K562 (cell line): ENCODE data around the gene UBA7. TPM values are rescaled to one million over a fixed set of nuclear protein-coding genes. Genes with fewer than 3 reads are reported as not detected.

ENCODE experiments used
- ATAC-seq: fragments of 200-7000 bp; cut with Tn5 transposase; 3 replicates; pipeline ENCODE4 v1.9.1; 2020; ENCODE audit warnings: moderate library complexity
- BruUV-seq: library from RNA; stranded (reverse); fragments of 400-500 nt; replicated peaks from 2 replicates; lab custom pipeline; 2021; lab: Mats Ljungman, UMichigan
- CTCF ChIA-PET: fragments of 300-600 bp; formaldehyde crosslinking; extraction: SDS; loops from one replicate; lab custom pipeline; 2021; ENCODE audit warnings: low intra/inter-chr PET ratio; lab: Yijun Ruan, JAX
- POLR2A ChIA-PET: fragments of 300-600, 350-650 bp; sonication (Branson Sonifier 250); formaldehyde crosslinking; extraction: SDS; loops from one replicate; lab custom pipeline; 2021; ENCODE audit warnings: antibody characterized with exemption, inconsistent platforms; lab: Yijun Ruan, JAX
- DNase-seq, 4 experiments: peaks; one replicate each; pipeline versions ENCODE4 v3.0.0 to v3.0.0-alpha.2; 2011 to 2018; ENCODE audit warnings: low spot score in 3 of 4, mixed read lengths in 3 of 4; ENCODE audit errors: extremely low read depth in 1 of 4
- FAIRE-seq: peaks from 2 replicates; lab custom pipeline; 2011; peaks lifted over from hg19 to GRCh38; lab: Jason Lieb, UNC
- H2AFZ ChIP-seq: 2 replicates; pipeline ENCODE4 v1.6.0; 2011; ENCODE audit warnings: low read depth, low read length, control low read depth, inconsistent platforms
- H3K27ac ChIP-seq: fragments of 200-600 bp; 3 replicates; pipeline ENCODE4 v1.8.0; 2011; ENCODE audit warnings: low read depth, mild to moderate bottlenecking, control low read depth, inconsistent platforms, low read length, moderate library complexity, mixed read lengths; ENCODE audit errors: extremely low read depth
- H3K27me3 ChIP-seq, 2 experiments: fragments of 300-600 bp in 1 of 2; 2 replicates in 1 of 2; 3 replicates in 1 of 2; pipeline versions ENCODE4 v1.6.0 to v1.8.0; 2011; ENCODE audit warnings: inconsistent platforms in 2 of 2, low read length in 2 of 2, mild to moderate bottlenecking in 1 of 2, mixed read lengths in 1 of 2, moderate library complexity in 1 of 2; ENCODE audit not compliant: control insufficient read depth in 2 of 2, insufficient read depth in 2 of 2
- H3K36me3 ChIP-seq: fragments of 300-600 bp; 3 replicates; pipeline ENCODE4 v1.8.0; 2011; ENCODE audit warnings: mild to moderate bottlenecking, low read length, inconsistent platforms; ENCODE audit not compliant: control insufficient read depth, insufficient read depth
- H3K4me1 ChIP-seq, 2 experiments: fragments of 200-600 bp in 1 of 2; replicated peaks in 1 of 2; 2 replicates in 1 of 2; 3 replicates in 1 of 2; pipeline versions ENCODE4 v1.5.1 to v1.8.0; 2011; ENCODE audit warnings: inconsistent platforms in 2 of 2, low read length in 2 of 2, mild to moderate bottlenecking in 1 of 2, mixed read lengths in 1 of 2, moderate library complexity in 1 of 2; ENCODE audit not compliant: control insufficient read depth in 2 of 2, insufficient read depth in 2 of 2
- H3K4me2 ChIP-seq: 2 replicates; pipeline ENCODE4 v1.6.1; 2011; ENCODE audit warnings: low read length, control low read depth, inconsistent platforms, mixed read lengths; ENCODE audit not compliant: insufficient read depth
- H3K4me3 ChIP-seq: fragments of 200-600 bp; sonication (generic), shearing (Covaris generic); 2 replicates; pipeline ENCODE4 v1.5.1; 2016; ENCODE audit warnings: control low read depth, inconsistent platforms
- H3K79me2 ChIP-seq: fragments of 200-600 bp; 3 replicates; pipeline ENCODE4 v1.8.0; 2011; ENCODE audit warnings: low read length, inconsistent platforms; ENCODE audit not compliant: control insufficient read depth, insufficient read depth
- H3K9ac ChIP-seq, 2 experiments: 2 replicates each; pipeline versions ENCODE4 v1.6.0 to v1.6.1; 2011; ENCODE audit warnings: low read depth in 2 of 2, low read length in 2 of 2, control low read depth in 1 of 2, inconsistent platforms in 1 of 2, mild to moderate bottlenecking in 1 of 2, mixed read lengths in 1 of 2; ENCODE audit not compliant: insufficient read depth in 1 of 2
- H3K9me1 ChIP-seq: one replicate; pipeline ENCODE4 v1.6.0; 2011; ENCODE audit warnings: inconsistent platforms, mild to moderate bottlenecking, low read length, moderate library complexity; ENCODE audit not compliant: control insufficient read depth, insufficient read depth
- H3K9me3 ChIP-seq: replicated peaks from 2 replicates; pipeline ENCODE4 v1.5.1; 2011; ENCODE audit warnings: low read depth, low read length, inconsistent platforms; ENCODE audit not compliant: control insufficient read depth, insufficient read depth
- H4K20me1 ChIP-seq: replicated peaks from 2 replicates; pipeline ENCODE4 v1.6.1; 2011; ENCODE audit warnings: low read length, inconsistent platforms, mixed read lengths; ENCODE audit not compliant: control insufficient read depth, insufficient read depth
- ETS2 ChIP-seq: IDR thresholded peaks from 2 replicates; pipeline ENCODE4 v1.6.1; 2016; ENCODE audit warnings: borderline replicate concordance, missing genetic modification characterization, mild to moderate bottlenecking, moderate library complexity, missing compliant biosample characterization; ENCODE audit not compliant: poor library complexity, severe bottlenecking
- FOSL1 ChIP-seq: fragments of 200-800 bp; sonication (Bioruptor generic); conservative IDR thresholded peaks from 2 replicates; pipeline ENCODE4 v1.6.1; 2016; ENCODE audit warnings: missing genetic modification characterization, missing compliant biosample characterization
- FOXJ3 ChIP-seq: sonication (generic); formaldehyde crosslinking; IDR thresholded peaks from 2 replicates; pipeline ENCODE4 v1.4.0; 2020; ENCODE audit warnings: mild to moderate bottlenecking, missing genetic modification reagents
- LARP7 ChIP-seq: fragments of 450-650 bp; IDR thresholded peaks from 2 replicates; pipeline ENCODE4 v1.6.1; 2016
- MCM2 ChIP-seq: fragments of 450-650 bp; IDR thresholded peaks from 2 replicates; pipeline ENCODE4 v1.6.1; 2017; ENCODE audit warnings: low read depth, mild to moderate bottlenecking
- MCM3 ChIP-seq: fragments of 450-650 bp; IDR thresholded peaks from 2 replicates; pipeline ENCODE4 v1.6.1; 2016
- NBN ChIP-seq: fragments of 450-650 bp; IDR thresholded peaks from 2 replicates; pipeline ENCODE4 v1.6.1; 2016; ENCODE audit warnings: low read depth, mild to moderate bottlenecking
- PHF20 ChIP-seq: fragments of 450-650 bp; IDR thresholded peaks from 2 replicates; pipeline ENCODE4 v1.6.1; 2018; ENCODE audit not compliant: partially characterized antibody
- PML ChIP-seq: IDR thresholded peaks from 2 replicates; pipeline ENCODE4 v1.6.1; 2012; ENCODE audit warnings: low read length, inconsistent platforms
- POLR2A ChIP-seq: fragments of 450-650 bp; conservative IDR thresholded peaks from 2 replicates; pipeline ENCODE4 v1.6.1; 2016
- RHOXF2B ChIP-seq: fragments of 250-450 bp; sonication (Bioruptor Pico); conservative IDR thresholded peaks from 2 replicates; pipeline ENCODE4 v1.5.1; 2021
- SMAD3 ChIP-seq: fragments of 450-650 bp; formaldehyde crosslinking; conservative IDR thresholded peaks from 2 replicates; pipeline ENCODE4 v1.4.0; 2020; ENCODE audit warnings: mild to moderate bottlenecking
- STAT5A ChIP-seq: IDR thresholded peaks from 2 replicates; pipeline ENCODE4 v1.6.1; 2012; ENCODE audit warnings: low read length, inconsistent platforms, borderline replicate concordance
- XRCC3 ChIP-seq: fragments of 450-650 bp; IDR thresholded peaks from 2 replicates; pipeline ENCODE4 v1.6.1; 2017; ENCODE audit warnings: mild to moderate bottlenecking, moderate library complexity
- ZNF324 ChIP-seq: fragments of 250-450 bp; sonication (Bioruptor Pico); IDR thresholded peaks from 2 replicates; pipeline ENCODE4 v1.4.0; 2020; ENCODE audit warnings: mild to moderate bottlenecking
- WGBS: fragments of 100-300 bp; shearing (Covaris generic); methylation state at CpG from one replicate; pipeline ENCODE4 v1.1.6; 2016; ENCODE audit warnings: low coverage, mixed read lengths; ENCODE audit not compliant: insufficient coverage; ENCODE audit errors: missing lambda C conversion rate; 5-methylcytosine and 5-hydroxymethylcytosine counted together
- in situ Hi-C: fragments of 300-500 bp; cut with MboI; formaldehyde crosslinking; loops from 4 replicates; pipeline ENCODE4 v1.15.0; 2018; ENCODE audit warnings: inconsistent platforms, mixed read lengths
- intact Hi-C: fragments of 100-400 bp; cut with micrococcal nuclease; formaldehyde crosslinking; loops from 2 replicates; pipeline ENCODE4 v1.14.2; 2022
- polyA plus RNA-seq, 8 experiments: library from polyadenylated mRNA; depleted of rRNA in 4 of 8; stranded (reverse) in 5 of 8; unstranded in 3 of 8; fragments of >200 nt; fragmentation: Nextera tagmentation in 2 of 8; fragmentation: Illumina TruSeq in 1 of 8; extraction: Ambion mirVana in 2 of 8; extraction: Trizol in 1 of 8; gene quantifications; 2 replicates each; pipeline versions ENCODE4 v1.2.1 to v1.2.3, GENCODE V29; 2011 to 2014; ENCODE audit warnings: inconsistent platforms in 1 of 8, missing spikeins in 1 of 8
- total RNA-seq, 7 experiments: library from RNA; depleted of rRNA in 6 of 7; stranded (reverse); fragments of >200 nt in 6 of 7; fragmentation: Illumina TruSeq in 2 of 7; extraction: Trizol in 2 of 7; gene quantifications; 2 replicates each; pipeline versions ENCODE4 v1.2.1 to v1.2.3, GENCODE V29; 2011 to 2021; ENCODE audit warnings: low replicate concordance in 1 of 7

The UBA7 gene
- total and polyA plus RNA-seq, 9 of the 15 experiments (the other 6 are each of a cell fraction or from before 2014, with no cell fraction given) = 0.17 to 3.3 (median 2.0) TPM

- no peak overlapping the region for H3K9ac ChIP-seq
- TF ChIP-seq MCM2 = no peak
- CTCF ChIA-PET = no interaction called here
- H3K36me3 ChIP-seq = peaks cover 59% of the 10 kb centered on the region; the same call in 2 of the 3 replicates
- no peak overlapping the region for H2AFZ ChIP-seq
- no peak overlapping the region for H3K27ac ChIP-seq
- 71% methylated on average over 4 of the region's 4 CpGs for WGBS
- no peak overlapping the region for H3K4me2 ChIP-seq
- BruUV-seq = TSS peak; percentile 1
- no peak overlapping the region for H3K4me3 ChIP-seq
- FAIRE-seq (no peak), DNase-seq (no peak), ATAC-seq (0 out of 3 replicates have a peak, but pooled peaks have one; percentile 21)
- H3K79me2 ChIP-seq = peaks cover 78% of the 10 kb centered on the region
- 0 out of 2 replicates have a peak, but pooled peaks cover 3% of the 10 kb centered on the region for H4K20me1 ChIP-seq
- POLR2A ChIA-PET = interaction anchor here (0.9 kb wide), 1 partner anchor 21 kb away, joined by 3 read pairs; no protein-coding TSS in a partner anchor
- H3K9me3 ChIP-seq = no peaks in the 10 kb centered on the region
- no peaks in the 10 kb centered on the region for H3K27me3 ChIP-seq
- intact Hi-C loops (no loop called here), in situ Hi-C loops (no loop called here)
- H3K4me1 ChIP-seq = peaks cover 0 to 3% of the 10 kb centered on the region in 2 experiments; a peak in 4 of 5 replicates
- H3K9me1 ChIP-seq = no peaks in the 10 kb centered on the region
These were observed 33.4 kb downstream of the UBA7 start for GRCh38 chr3:49780080-49780974.

GRCh38 chr3:49779358-49780079, 34.2 kb downstream of the UBA7 start:
- Histone ChIP-seq H3K4me3 (no peak overlapping the region), H3K27me3 (no peaks in the 10 kb centered on the region), H3K9me3 (no peaks in the 10 kb centered on the region), H3K9ac (no peak overlapping the region), H3K9me1 (no peaks in the 10 kb centered on the region), H3K79me2 (peaks cover 79% of the 10 kb centered on the region), H2AFZ (no peak overlapping the region), H3K36me3 (peaks cover 57% of the 10 kb centered on the region; the same call in 2 of the 3 replicates), H4K20me1 (0 out of 2 replicates have a peak, but pooled peaks cover 3% of the 10 kb centered on the region), H3K4me1 (no peaks in the 10 kb centered on the region; a peak in 2 of 5 replicates), H3K4me2 (no peak overlapping the region), H3K27ac (no peak overlapping the region)
- no TSS peak for BruUV-seq
- intact Hi-C loops = no loop called here
- FAIRE-seq (no peak), ATAC-seq (no peak), DNase-seq (no peak)
- ChIA-PET CTCF (no interaction called here), POLR2A (interaction anchor here (0.9 to 1.4 kb wide), 3 partner anchors 20 to 24 kb away, joined by 3 to 4 read pairs (median 3); partner anchors contain the start of gene INKA1)
- in situ Hi-C loops = no loop called here
- WGBS = 84% methylated on average over 5 of the region's 5 CpGs
- no peak for TF ChIP-seq POLR2A
- no peak for TF ChIP-seq PHF20
- no peak for TF ChIP-seq LARP7
- no peak for TF ChIP-seq ZNF324 (CRISPR knock-in tag)
- no peak for TF ChIP-seq SMAD3
- TF ChIP-seq STAT5A = no peak
- no peak for TF ChIP-seq PML
- no peak for TF ChIP-seq ETS2 (tag)
- no peak for TF ChIP-seq RHOXF2B (CRISPR knock-in tag)
- no peak for TF ChIP-seq FOXJ3 (CRISPR knock-in tag)
- TF ChIP-seq NBN = no peak
- TF ChIP-seq FOSL1 (tag) = no peak
- TF ChIP-seq MCM3 = no peak
- no peak for TF ChIP-seq XRCC3
